DOHH2 (cell line): ENCODE results near the gene SLC1A2.

ENCODE experiments used
- H3F3A ChIP-seq: fragments of 200-600 bp; sonication (generic), shearing (Covaris generic); 2 replicates; pipeline ENCODE4 v1.6.0; 2016; ENCODE audit warnings: antibody characterized with exemption, mild to moderate bottlenecking; ENCODE audit not compliant: control insufficient read depth, insufficient read depth
- H3K27ac ChIP-seq: fragments of 200-600 bp; sonication (generic); 2 replicates; pipeline ENCODE4 v1.5.1; 2014; ENCODE audit warnings: low read depth, mild to moderate bottlenecking, low read length, moderate library complexity
- H3K27me3 ChIP-seq: fragments of 200-600 bp; sonication (generic); 2 replicates; pipeline ENCODE4 v1.6.1; 2014; ENCODE audit warnings: mild to moderate bottlenecking, low read length, mixed read lengths; ENCODE audit not compliant: control insufficient read depth
- H3K36me3 ChIP-seq: fragments of 200-600 bp; sonication (generic); 2 replicates; pipeline ENCODE4 v1.6.1; 2014; ENCODE audit warnings: mild to moderate bottlenecking, low read length, moderate library complexity, mixed read lengths; ENCODE audit not compliant: control insufficient read depth
- H3K4me1 ChIP-seq: fragments of 200-600 bp; sonication (generic); 2 replicates; pipeline ENCODE4 v1.6.1; 2014; ENCODE audit warnings: mild to moderate bottlenecking, low read length, mixed read lengths; ENCODE audit not compliant: control insufficient read depth
- H3K4me2 ChIP-seq: fragments of 200-600 bp; sonication (generic); 2 replicates; pipeline ENCODE4 v1.6.0; 2014; ENCODE audit warnings: mild to moderate bottlenecking, low read length, moderate library complexity
- H3K4me3 ChIP-seq: fragments of 200-600 bp; sonication (generic); 2 replicates; pipeline ENCODE4 v1.5.1; 2014; ENCODE audit warnings: mild to moderate bottlenecking, low read length, mixed read lengths
- H3K79me2 ChIP-seq: fragments of 200-600 bp; sonication (generic); 2 replicates; pipeline ENCODE4 v1.6.1; 2014; ENCODE audit warnings: mild to moderate bottlenecking, low read length, mixed read lengths; ENCODE audit not compliant: control insufficient read depth
- H3K9me2 ChIP-seq: fragments of 200-600 bp; sonication (generic); replicated peaks from 2 replicates; pipeline ENCODE4 v1.6.1; 2014; ENCODE audit warnings: mild to moderate bottlenecking, low read length, mixed read lengths; ENCODE audit not compliant: control insufficient read depth
- H3K9me3 ChIP-seq: fragments of 200-600 bp; sonication (generic); 2 replicates; pipeline ENCODE4 v1.6.1; 2014; ENCODE audit warnings: antibody characterized with exemption, low read length, mixed read lengths; ENCODE audit not compliant: control insufficient read depth, insufficient read depth
- H4K20me1 ChIP-seq: fragments of 200-600 bp; sonication (generic); 2 replicates; pipeline ENCODE4 v1.6.0; 2014; ENCODE audit warnings: low read depth, mild to moderate bottlenecking, antibody characterized with exemption, low read length, moderate library complexity; ENCODE audit not compliant: control insufficient read depth, insufficient read depth
- EZH2phosphoT487 ChIP-seq: fragments of 200-600 bp; sonication (generic); IDR thresholded peaks from 2 replicates; pipeline ENCODE4 v1.6.1; 2017; ENCODE audit warnings: borderline replicate concordance, mild to moderate bottlenecking, antibody characterized with exemption, low read length, moderate library complexity, mixed read lengths
- TF ChIP-seq, protein P1 (sequence below): fragments of 200-600 bp; sonication (generic); IDR thresholded peaks from one replicate; pipeline ENCODE4 v1.5.1; 2014; ENCODE audit warnings: antibody characterized with exemption, mild to moderate bottlenecking, low read depth, low read length; ENCODE audit not compliant: poor library complexity, severe bottlenecking

SLC1A2 gene

DNA sequence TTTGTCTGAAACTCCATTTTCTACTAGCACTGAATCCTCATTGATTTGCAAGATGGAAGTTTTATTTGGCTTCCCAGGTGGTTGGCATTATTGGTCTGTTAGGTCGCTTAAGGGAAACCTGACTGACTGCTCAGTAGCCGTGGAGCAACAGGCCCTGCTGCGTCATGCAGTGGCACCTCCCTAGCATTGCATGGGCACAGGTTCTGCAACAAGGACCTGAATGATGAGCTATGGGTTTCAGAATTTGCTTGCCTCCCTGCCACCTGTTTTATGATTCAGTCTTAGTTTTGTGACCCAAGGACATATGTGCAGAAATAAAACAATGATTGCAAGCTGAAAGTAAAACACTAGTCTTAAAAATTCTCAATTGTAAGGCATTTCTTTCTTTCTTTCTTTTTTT, 128.5 kb downstream of the SLC1A2 start:
- H3K79me2 ChIP-seq: no peaks in the 10 kb centered on the region
- H3K36me3 ChIP-seq: no peaks in the 10 kb centered on the region
- H3K27ac ChIP-seq: no peak overlapping the region
- no peaks in the 10 kb centered on the region for H3K27me3 ChIP-seq
- no peaks in the 10 kb centered on the region for H3K9me3 ChIP-seq
- H3K4me3 ChIP-seq: no peak overlapping the region
- H3K4me2 ChIP-seq: no peak overlapping the region
- no peaks in the 10 kb centered on the region for H3K9me2 ChIP-seq
- H3F3A ChIP-seq: no peaks in the 10 kb centered on the region
- TF ChIP-seq, protein P1, sequence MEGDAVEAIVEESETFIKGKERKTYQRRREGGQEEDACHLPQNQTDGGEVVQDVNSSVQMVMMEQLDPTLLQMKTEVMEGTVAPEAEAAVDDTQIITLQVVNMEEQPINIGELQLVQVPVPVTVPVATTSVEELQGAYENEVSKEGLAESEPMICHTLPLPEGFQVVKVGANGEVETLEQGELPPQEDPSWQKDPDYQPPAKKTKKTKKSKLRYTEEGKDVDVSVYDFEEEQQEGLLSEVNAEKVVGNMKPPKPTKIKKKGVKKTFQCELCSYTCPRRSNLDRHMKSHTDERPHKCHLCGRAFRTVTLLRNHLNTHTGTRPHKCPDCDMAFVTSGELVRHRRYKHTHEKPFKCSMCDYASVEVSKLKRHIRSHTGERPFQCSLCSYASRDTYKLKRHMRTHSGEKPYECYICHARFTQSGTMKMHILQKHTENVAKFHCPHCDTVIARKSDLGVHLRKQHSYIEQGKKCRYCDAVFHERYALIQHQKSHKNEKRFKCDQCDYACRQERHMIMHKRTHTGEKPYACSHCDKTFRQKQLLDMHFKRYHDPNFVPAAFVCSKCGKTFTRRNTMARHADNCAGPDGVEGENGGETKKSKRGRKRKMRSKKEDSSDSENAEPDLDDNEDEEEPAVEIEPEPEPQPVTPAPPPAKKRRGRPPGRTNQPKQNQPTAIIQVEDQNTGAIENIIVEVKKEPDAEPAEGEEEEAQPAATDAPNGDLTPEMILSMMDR: no peak
- no peak for TF ChIP-seq EZH2phosphoT487
- no peaks in the 10 kb centered on the region for H4K20me1 ChIP-seq
- H3K4me1 ChIP-seq: no peaks in the 10 kb centered on the region

DNA sequence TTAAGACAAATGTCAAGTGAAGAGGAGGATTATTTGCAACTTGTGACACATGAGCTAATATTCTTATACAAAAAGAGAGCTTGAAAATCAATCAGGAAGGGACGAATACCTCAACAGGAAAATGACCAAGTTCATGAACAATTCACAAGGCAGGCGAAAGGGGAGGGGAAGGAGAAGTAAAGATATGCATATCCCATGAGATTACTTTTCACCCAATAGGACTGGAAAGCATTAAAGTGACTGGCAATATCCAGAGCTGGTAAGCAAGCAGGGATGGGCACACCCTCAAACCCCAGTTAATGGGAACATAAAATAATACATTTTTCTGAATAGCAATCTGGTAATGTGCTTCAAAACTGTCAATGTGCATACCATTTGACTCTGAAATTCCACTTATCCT, 129.5 kb downstream of the SLC1A2 start:
- no peak overlapping the region for H3K27ac ChIP-seq
- no peak for TF ChIP-seq EZH2phosphoT487
- TF ChIP-seq, protein P1: no peak
- H3K27me3 ChIP-seq: no peaks in the 10 kb centered on the region
- H3K4me1 ChIP-seq: no peaks in the 10 kb centered on the region
- H3K4me3 ChIP-seq: no peak overlapping the region
- H3F3A ChIP-seq: no peaks in the 10 kb centered on the region
- H3K9me3 ChIP-seq: no peaks in the 10 kb centered on the region
- H4K20me1 ChIP-seq: no peaks in the 10 kb centered on the region
- H3K36me3 ChIP-seq: no peaks in the 10 kb centered on the region
- no peaks in the 10 kb centered on the region for H3K9me2 ChIP-seq
- no peaks in the 10 kb centered on the region for H3K79me2 ChIP-seq
- no peak overlapping the region for H3K4me2 ChIP-seq

DNA sequence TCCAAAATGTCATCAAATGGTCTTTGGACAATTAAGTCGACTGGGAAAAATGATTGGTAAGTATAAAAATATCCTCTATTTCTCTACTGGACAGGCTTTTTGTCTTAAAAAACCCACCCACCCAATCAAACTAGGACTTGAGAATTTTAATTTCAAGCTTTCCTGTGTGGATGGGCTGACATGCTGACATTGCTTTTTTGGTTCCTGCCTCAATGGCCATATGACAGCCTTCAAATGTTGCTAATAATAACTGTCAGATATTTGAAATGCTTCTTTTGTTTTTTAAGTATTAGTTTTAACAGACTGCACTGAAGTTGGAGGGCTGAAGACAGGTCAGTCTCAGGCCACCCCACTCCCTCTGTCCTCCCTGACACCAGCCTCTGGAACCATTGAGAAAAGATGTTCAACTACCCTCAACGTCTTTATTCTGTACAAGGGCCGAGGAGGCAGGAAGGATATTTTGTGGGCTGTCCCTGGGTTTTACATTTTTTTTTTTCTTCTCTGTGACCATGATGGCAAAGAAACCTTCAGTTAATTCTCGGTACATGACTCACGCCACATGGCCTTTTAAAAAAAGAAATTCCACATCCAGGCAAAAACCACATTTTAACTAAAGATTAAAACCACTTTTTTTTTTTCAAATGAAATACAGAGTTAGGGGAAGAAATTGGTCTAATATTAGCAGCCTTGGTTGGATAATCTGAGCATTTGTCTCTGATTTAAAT, 130.4 kb downstream of the SLC1A2 start:
- no peaks in the 10 kb centered on the region for H3K36me3 ChIP-seq
- TF ChIP-seq EZH2phosphoT487: no peak
- TF ChIP-seq, protein P1: no peak
- no peaks in the 10 kb centered on the region for H3K9me3 ChIP-seq
- no peaks in the 10 kb centered on the region for H3K9me2 ChIP-seq
- no peak overlapping the region for H3K27ac ChIP-seq
- H3K27me3 ChIP-seq: no peaks in the 10 kb centered on the region
- no peak overlapping the region for H3K4me3 ChIP-seq
- H3K79me2 ChIP-seq: no peaks in the 10 kb centered on the region
- H3K4me2 ChIP-seq: no peak overlapping the region
- no peaks in the 10 kb centered on the region for H3K4me1 ChIP-seq
- no peaks in the 10 kb centered on the region for H3F3A ChIP-seq
- no peaks in the 10 kb centered on the region for H4K20me1 ChIP-seq
